ENCODE results near the gene MESP2.

The MESP2 gene

DNA sequence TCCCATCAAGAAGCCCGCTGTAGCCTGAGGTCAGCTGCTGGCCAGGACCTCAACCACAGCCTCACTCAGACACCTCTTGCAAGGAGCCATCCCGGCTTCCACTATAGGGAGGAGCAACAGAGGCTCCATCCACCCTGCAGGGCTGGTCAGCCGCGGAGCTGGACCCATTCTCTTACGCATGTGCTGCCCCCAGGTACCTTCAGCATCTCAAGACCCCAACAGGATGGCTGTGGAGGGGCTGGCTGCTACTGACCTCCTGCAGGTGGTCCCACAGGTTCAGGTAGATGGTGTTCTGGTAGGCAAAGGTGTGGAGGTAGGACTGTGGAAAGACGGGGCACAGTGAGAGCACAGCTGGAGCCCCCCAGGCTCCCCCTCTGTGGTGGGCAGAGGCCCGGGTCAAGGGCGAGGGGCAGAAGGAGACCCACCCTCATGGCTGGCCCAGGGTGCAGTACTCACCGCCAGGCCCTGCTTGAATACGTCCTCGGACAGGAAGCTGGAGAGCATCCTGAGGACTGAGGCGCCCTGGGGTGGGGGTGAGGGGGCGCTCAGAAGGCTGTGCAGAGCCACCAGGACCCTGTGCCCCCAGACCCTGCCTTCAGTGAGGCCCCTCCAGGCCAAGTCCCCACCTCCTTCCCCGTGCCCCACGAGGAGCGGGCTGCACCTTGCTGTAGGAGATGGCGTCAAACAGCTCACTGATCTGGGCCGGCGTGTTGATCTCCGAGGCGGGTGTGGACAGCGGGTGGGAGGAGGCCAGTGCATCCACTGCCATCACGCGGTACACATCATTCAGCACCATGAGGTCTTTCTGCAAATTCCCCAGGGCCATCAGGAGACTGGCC, 27.1 kb downstream of the MESP2 start:
- Histone ChIP-seq H3K36me3 (ENCODE audit: control insufficient read depth, insufficient read depth, low read length) (peaks cover under 1% of the 10 kb centered on the region; the same call in 1 of the 2 replicates), H3K27me3 (ENCODE audit: control insufficient read depth, insufficient read depth, low read length) (no peaks in the 10 kb centered on the region), H3K9me3 (ENCODE audit: control insufficient read depth, insufficient read depth, low read depth, low read length) (no peaks in the 10 kb centered on the region), H3K4me3 (ENCODE audit: low read depth, low read length) (no peak overlapping the region), H3K4me1 (ENCODE audit: control insufficient read depth, insufficient read depth, low read length) (peaks cover 7% of the 10 kb centered on the region; the same call in 1 of the 2 replicates), H3K27ac (ENCODE audit: low read depth, low read length) (no peak overlapping the region), H3K9ac (ENCODE audit: low read length) (no peak overlapping the region)

DNA sequence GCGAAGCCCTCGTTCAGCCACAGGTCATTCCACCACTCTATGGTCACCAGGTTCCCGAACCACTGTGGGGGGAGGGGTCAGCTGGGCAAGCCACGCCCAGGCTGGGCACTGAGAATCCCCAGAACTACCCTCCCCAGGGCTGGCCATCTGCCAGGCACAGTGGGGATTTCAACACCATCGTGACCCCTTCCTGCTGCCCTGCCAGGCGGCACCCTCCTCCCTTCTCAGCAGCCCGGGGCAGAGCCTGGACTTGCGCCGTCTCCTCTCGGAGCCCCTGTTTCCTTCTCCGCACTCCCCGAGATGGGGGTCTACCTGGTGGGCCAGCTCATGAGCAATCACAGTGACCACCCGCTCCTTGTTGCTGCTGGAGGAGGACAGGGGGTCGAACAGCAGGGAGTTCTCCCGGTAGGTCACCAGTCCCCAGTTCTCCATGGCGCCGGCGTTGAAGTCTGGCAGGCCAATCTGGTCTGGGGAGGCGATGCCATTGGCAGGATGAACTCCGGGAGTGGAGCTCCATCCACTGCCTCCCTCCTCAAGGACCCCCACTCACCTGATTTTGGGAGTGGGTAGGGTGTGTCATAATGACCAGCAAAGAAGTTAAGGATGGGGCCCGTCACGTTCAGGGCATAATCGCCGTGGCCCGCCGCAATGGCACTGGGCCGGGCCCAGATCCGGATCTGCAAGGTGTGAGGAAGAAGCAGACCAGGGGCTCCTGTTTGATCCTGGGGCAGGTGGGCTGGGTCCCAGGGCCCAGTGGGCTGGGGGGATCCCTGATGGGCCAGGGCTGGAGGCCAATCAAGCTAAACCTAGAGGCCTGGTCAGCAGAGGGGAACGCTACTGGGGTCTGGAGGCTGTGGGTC, 28.0 kb downstream of the MESP2 start:
- H3K9me3 ChIP-seq (ENCODE audit: control insufficient read depth, insufficient read depth, low read depth, low read length): no peaks in the 10 kb centered on the region
- no peaks in the 10 kb centered on the region for H3K27me3 ChIP-seq (ENCODE audit: control insufficient read depth, insufficient read depth, low read length)
- H3K36me3 ChIP-seq (ENCODE audit: control insufficient read depth, insufficient read depth, low read length): no peaks in the 10 kb centered on the region; the same call in 1 of the 2 replicates
- H3K4me3 ChIP-seq (ENCODE audit: low read depth, low read length): no peak overlapping the region
- H3K9ac ChIP-seq (ENCODE audit: low read length): no peak overlapping the region
- peaks cover 7% of the 10 kb centered on the region; the same call in 1 of the 2 replicates for H3K4me1 ChIP-seq (ENCODE audit: control insufficient read depth, insufficient read depth, low read length)
- no peak overlapping the region for H3K27ac ChIP-seq (ENCODE audit: low read depth, low read length)

DNA sequence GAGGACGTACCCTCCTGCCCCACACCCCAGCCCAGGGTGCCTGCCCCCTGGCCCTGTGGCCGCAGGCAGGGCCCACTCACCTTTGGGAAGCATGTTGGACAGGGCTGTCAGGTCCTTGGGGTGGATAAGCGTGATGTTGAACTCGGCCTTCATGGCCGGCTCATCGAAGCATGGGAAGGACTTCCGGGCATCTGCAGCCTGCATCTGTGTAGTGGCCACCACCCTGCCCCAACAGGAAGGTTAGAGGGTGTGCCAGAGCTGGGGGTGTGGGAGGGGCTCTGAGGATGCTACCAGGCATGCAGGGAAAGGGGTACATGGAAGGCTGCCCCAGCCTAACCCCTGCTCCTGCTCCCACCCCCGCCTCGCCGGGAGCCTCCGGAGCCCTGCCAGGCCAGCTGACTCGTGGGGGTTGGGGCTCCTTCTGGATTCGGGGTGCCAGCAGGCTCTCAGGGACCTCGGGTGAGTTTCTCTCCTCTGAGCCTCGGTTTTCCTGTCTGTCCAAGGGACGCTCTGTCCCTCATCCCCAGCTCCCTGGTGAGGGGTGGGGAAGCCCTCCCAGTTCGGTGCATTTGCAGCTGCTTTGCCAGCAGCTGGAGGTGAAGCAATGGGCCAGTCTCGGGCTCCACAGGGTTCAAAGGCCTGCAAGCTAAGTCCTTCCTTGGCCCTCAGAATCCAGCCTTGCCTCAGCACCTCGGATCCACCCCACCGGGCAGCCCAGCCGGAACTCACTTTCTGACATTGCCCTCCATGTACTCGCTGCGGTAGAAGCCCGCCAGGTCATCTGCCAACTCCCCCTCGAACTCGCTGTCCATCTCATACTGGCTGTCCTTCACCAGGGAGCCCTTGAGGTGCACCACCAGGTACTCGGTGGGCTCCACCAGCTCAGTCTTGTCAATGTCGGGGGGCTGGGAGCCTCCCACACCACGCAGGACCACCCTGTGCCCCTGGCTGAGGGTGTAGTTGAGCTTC, 29.4 kb downstream of the MESP2 start:
- no peaks in the 10 kb centered on the region for H3K27me3 ChIP-seq (ENCODE audit: control insufficient read depth, insufficient read depth, low read length)
- H3K4me3 ChIP-seq (ENCODE audit: low read depth, low read length): no peak overlapping the region
- no peaks in the 10 kb centered on the region for H3K9me3 ChIP-seq (ENCODE audit: control insufficient read depth, insufficient read depth, low read depth, low read length)
- no peak overlapping the region for H3K9ac ChIP-seq (ENCODE audit: low read length)
- H3K4me1 ChIP-seq (ENCODE audit: control insufficient read depth, insufficient read depth, low read length): peaks cover 7% of the 10 kb centered on the region; the same call in 1 of the 2 replicates
- no peak overlapping the region for H3K27ac ChIP-seq (ENCODE audit: low read depth, low read length)
- no peaks in the 10 kb centered on the region; the same call in 1 of the 2 replicates for H3K36me3 ChIP-seq (ENCODE audit: control insufficient read depth, insufficient read depth, low read length)

DNA sequence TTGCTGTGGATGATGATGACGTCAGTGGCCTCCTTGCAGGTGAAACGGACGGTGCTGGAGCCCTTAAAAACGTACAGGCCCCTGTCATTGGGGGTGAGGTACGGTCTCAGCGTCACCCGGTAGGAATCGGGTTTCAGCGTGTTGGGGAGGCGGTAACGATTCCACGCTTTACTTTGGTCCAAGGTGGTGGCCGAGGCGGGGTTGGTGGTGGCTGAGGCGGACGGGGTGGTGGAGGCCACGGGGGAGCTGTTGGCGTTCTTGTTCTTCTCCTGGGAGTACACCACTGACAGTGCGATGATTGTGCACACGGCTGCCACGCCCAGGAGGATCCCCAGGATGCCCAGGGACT, 30.1 kb downstream of the MESP2 start:
- Histone ChIP-seq H3K27ac (ENCODE audit: low read depth, low read length) (no peak overlapping the region), H3K4me3 (ENCODE audit: low read depth, low read length) (no peak overlapping the region), H3K4me1 (ENCODE audit: control insufficient read depth, insufficient read depth, low read length) (peaks cover 7% of the 10 kb centered on the region; the same call in 1 of the 2 replicates), H3K36me3 (ENCODE audit: control insufficient read depth, insufficient read depth, low read length) (no peaks in the 10 kb centered on the region; the same call in 1 of the 2 replicates), H3K9ac (ENCODE audit: low read length) (no peak overlapping the region), H3K9me3 (ENCODE audit: control insufficient read depth, insufficient read depth, low read depth, low read length) (no peaks in the 10 kb centered on the region), H3K27me3 (ENCODE audit: control insufficient read depth, insufficient read depth, low read length) (no peaks in the 10 kb centered on the region)

DNA sequence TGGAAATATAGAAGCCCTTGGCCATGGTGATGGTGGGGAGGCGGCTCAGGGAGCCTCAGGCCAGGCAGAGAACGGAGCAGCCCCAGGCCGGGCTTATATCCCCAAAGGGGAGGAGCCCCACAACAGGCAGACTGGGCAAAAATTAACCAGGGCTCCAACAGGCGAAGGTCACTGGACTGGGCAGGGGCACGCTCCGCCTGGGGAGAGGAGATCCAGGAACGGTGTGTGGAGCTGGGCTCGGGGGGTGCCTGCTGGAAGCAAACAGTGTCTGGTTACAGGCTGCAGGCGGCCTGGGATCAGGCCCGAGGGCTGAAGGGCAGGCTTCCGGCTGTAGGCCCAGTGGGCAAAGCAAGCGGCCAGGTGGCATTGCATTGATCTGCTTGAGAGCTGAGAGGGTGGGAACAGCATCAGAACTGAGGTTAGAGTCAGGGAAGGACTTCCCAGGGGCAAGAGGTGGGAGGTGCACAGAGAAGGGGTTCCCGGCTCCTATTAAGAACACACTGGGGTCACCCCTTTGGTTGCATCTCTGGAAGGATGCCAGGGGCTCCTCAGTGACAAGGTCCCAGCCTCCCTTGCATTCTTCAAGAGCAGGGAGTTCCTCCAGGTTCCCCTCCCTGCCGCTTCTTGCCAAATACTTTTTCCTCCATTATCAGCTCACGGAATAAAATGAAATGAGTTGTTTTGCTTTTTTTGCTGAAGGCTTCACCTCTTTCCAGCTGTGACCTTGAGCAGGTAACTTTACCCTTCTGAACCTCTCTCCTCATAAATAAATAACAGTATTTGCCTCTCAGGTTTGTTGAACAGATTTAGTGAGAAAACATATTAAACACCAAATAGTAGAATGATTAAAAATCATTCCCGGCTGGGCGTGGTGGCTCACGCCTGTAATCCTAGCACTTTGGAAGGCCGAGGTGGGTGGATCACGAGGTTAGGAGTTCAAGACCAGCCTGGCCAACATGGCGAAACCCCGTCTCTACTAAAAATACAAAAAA, 30.7 kb downstream of the MESP2 start:
- no peak overlapping the region for H3K4me3 ChIP-seq (ENCODE audit: low read depth, low read length)
- H3K9ac ChIP-seq (ENCODE audit: low read length): no peak overlapping the region
- no peak overlapping the region for H3K27ac ChIP-seq (ENCODE audit: low read depth, low read length)
- H3K9me3 ChIP-seq (ENCODE audit: control insufficient read depth, insufficient read depth, low read depth, low read length): no peaks in the 10 kb centered on the region
- H3K4me1 ChIP-seq (ENCODE audit: control insufficient read depth, insufficient read depth, low read length): peaks cover 7% of the 10 kb centered on the region; the same call in 1 of the 2 replicates
- no peaks in the 10 kb centered on the region for H3K27me3 ChIP-seq (ENCODE audit: control insufficient read depth, insufficient read depth, low read length)
- H3K36me3 ChIP-seq (ENCODE audit: control insufficient read depth, insufficient read depth, low read length): no peaks in the 10 kb centered on the region; the same call in 1 of the 2 replicates

DNA sequence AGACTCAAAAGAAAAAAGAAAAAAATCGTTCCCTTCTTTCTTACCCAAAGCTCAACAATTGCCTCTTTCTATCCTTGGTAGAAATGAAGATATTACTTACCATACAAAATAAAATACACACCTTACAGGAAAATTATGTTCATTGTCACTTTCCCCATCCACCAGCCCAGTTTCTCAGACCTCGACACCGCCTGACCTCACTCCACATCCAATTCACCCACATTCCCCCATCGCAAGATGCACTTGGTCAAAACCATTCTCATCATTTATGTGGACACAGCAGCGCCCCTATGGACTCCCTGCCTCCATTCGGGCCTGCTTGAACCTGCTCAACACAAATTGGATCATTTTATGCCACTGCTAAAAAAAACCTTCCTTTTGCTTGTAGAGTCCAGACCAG, 31.6 kb downstream of the MESP2 start:
- no peak overlapping the region for H3K4me3 ChIP-seq (ENCODE audit: low read depth, low read length)
- H3K27me3 ChIP-seq (ENCODE audit: control insufficient read depth, insufficient read depth, low read length): peaks cover 3% of the 10 kb centered on the region; the same call in 1 of the 2 replicates
- H3K27ac ChIP-seq (ENCODE audit: low read depth, low read length): no peak overlapping the region
- H3K36me3 ChIP-seq (ENCODE audit: control insufficient read depth, insufficient read depth, low read length): no peaks in the 10 kb centered on the region; the same call in 1 of the 2 replicates
- H3K4me1 ChIP-seq (ENCODE audit: control insufficient read depth, insufficient read depth, low read length): peaks cover 7% of the 10 kb centered on the region; the same call in 1 of the 2 replicates
- no peak overlapping the region for H3K9ac ChIP-seq (ENCODE audit: low read length)
- H3K9me3 ChIP-seq (ENCODE audit: control insufficient read depth, insufficient read depth, low read depth, low read length): no peaks in the 10 kb centered on the region

DNA sequence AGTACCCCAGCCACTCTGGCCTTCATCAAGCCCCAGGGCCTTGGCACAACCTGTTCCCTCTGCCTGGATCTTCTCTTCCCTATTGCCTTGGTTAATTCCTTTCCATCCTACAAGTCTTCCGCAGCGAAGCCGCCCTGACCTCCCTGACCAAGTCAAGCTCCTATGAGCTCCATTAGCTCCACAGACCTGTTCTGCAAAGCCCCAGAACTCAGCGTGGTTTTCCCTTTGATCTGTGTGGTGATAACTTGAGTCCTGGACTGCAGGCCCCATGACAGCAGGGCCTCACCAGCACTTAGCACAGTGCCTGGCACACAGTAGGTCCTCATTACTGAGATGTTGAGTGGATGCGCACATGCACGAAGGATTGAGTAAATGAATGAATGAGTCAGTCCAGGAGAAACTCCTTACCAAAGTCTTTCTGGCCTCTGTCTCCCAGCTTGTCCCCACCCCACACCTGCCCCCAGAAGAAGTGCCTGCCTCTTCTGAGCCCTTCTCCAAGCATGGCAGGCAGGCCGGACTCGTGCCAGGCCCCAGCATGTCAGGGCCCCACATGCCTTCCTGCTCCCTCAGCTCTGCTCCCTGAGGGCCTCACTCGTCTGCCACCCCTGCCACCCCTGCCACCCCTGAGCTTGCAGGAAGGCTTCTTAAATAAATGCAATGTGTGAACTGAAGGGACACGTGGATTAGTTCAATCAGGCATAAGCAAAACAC, 32.2 kb downstream of the MESP2 start:
- Histone ChIP-seq H3K27ac (ENCODE audit: low read depth, low read length) (no peak overlapping the region), H3K36me3 (ENCODE audit: control insufficient read depth, insufficient read depth, low read length) (no peaks in the 10 kb centered on the region), H3K4me3 (ENCODE audit: low read depth, low read length) (no peak overlapping the region), H3K9ac (ENCODE audit: low read length) (no peak overlapping the region), H3K4me1 (ENCODE audit: control insufficient read depth, insufficient read depth, low read length) (peaks cover 7% of the 10 kb centered on the region; the same call in 1 of the 2 replicates), H3K9me3 (ENCODE audit: control insufficient read depth, insufficient read depth, low read depth, low read length) (no peaks in the 10 kb centered on the region), H3K27me3 (ENCODE audit: control insufficient read depth, insufficient read depth, low read length) (peaks cover 9% of the 10 kb centered on the region)

DNA sequence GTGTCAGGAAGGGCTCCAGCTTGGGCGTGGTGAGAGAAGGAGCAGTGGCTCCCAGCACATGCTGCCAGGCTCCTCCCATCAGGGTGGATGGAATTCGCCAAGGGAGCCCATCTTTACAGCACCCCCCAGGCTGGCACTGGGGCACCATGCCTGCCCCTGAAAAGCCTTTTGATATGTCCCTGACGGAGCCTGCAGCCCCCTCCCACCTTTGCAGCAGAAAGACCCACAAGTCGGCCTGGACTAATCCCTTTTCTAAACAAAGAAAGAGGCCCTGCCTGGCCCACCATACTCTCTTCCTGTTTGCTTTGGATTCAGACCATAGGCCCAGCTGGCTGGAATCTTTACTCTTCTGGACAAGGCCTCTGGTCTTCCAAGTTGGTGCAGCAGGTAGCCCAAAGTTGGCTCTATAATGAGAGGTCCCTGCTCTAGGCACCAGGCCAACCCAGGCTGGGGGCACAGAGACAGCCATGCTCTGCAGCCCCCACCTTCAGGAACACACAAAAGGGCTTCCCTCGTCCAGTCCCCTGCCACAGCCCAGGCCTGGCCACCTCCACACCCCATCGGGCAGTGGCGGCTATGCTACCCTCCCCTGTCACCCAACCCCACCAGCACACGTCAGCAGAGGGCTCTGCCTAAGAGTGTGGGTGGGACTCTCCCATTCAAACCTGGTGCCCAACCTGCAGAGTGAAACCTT, 33.1 kb downstream of the MESP2 start:
- Histone ChIP-seq H3K36me3 (ENCODE audit: control insufficient read depth, insufficient read depth, low read length) (no peaks in the 10 kb centered on the region), H3K4me3 (ENCODE audit: low read depth, low read length) (no peak overlapping the region), H3K9me3 (ENCODE audit: control insufficient read depth, insufficient read depth, low read depth, low read length) (no peaks in the 10 kb centered on the region), H3K27ac (ENCODE audit: low read depth, low read length) (no peak overlapping the region), H3K9ac (ENCODE audit: low read length) (no peak overlapping the region), H3K4me1 (ENCODE audit: control insufficient read depth, insufficient read depth, low read length) (peaks cover 7% of the 10 kb centered on the region; the same call in 1 of the 2 replicates), H3K27me3 (ENCODE audit: control insufficient read depth, insufficient read depth, low read length) (peaks cover 19% of the 10 kb centered on the region)

DNA sequence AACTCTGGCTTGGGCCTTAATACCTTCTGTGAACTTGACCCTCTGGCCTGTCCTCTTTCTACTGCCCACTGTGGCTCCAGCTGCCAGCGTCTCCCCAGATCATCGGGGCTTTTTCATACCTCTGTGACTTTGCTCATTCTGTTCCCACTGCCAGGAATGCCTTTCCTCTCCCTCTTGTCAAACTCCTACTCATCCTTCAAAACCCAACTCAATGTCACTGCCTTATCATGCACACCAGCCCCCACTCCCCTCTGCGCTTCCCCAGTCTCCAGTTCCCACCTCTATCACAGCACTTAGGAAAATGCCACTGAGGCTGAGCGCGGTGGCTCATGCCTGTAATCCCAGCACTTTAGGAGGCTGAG, 33.6 kb downstream of the MESP2 start:
- Histone ChIP-seq H3K4me3 (ENCODE audit: low read depth, low read length) (no peak overlapping the region), H3K36me3 (ENCODE audit: control insufficient read depth, insufficient read depth, low read length) (no peaks in the 10 kb centered on the region), H3K9ac (ENCODE audit: low read length) (no peak overlapping the region), H3K27me3 (ENCODE audit: control insufficient read depth, insufficient read depth, low read length) (peaks cover 24% of the 10 kb centered on the region), H3K27ac (ENCODE audit: low read depth, low read length) (no peak overlapping the region), H3K4me1 (ENCODE audit: control insufficient read depth, insufficient read depth, low read length) (peaks cover 7% of the 10 kb centered on the region; the same call in 1 of the 2 replicates), H3K9me3 (ENCODE audit: control insufficient read depth, insufficient read depth, low read depth, low read length) (no peaks in the 10 kb centered on the region)
